GM18499 (cell line): ENCODE data around the gene ZNF821.
A peak's percentile ranks its signal among the peaks of the same experiment; 100 is the strongest.
"Not testable (repeated sequence)": the region's sequence is repeated elsewhere in the genome, so short reads cannot be mapped to it uniquely, and the experiment has no call there.

ENCODE experiments used
- ATAC-seq: cut with Tn5 transposase; IDR thresholded peaks from one replicate; pipeline ENCODE4 v1.9.1; 2021; ENCODE audit warnings: moderate number of reproducible peaks; ENCODE audit not compliant: insufficient read depth, unreplicated experiment

Gene ZNF821

GRCh38 chr16:71903608-71904007 lies 19.6 kb upstream of the ZNF821 start:
- no peak for ATAC-seq

DNA sequence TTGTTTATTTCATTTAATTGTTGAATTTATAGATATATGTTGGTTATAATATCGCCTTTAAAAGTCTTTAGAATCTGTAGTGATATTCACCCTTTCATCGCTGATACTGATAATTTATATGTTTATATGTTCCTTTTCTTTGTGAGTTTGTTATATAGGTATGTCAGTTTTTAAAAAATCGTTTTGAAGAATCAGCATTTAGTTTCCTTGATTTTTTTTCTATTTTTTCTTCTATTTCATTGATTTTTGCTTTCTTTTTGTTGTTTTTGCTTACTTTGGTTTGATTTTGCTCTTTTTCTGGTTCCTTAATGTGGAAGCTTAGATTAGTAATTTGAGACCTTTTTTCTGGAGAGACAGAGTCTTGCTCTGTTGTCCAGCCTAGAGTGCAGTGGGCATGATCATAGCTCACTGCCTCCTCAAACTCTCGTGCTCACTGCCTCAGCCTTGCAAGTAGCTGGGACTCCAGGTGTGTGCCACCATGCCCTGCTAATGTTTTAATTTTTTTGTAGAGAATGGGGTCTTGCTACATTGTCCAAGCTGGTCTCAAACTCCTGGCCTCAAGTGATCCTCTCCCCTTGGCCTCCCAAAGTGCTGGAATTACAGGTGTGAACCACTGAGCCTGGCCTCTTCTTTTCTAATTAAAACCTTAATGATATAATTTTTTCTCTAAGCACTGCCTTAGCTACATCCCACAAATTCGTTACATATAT lies 18.8 kb upstream of the ZNF821 start:
- ATAC-seq = no peak

DNA sequence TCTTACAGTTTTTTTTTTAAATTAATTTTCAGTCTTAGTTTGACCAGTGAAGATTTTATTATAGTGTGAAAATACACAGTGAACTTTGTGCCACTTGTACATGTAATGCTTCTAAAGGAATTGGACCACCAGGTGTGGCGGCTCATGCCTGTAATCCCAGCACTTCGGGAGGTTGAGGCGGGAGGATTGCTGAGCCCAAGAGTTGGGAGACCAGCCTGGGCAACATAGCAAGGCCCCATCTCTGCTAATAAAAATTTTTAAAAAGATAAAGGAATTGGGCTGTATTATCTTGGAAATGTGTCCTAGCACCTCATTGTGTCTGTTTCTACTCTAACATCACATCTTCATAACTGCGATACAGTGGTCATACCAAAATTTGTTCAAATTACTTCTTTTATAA lies 15.2 kb upstream of the ZNF821 start:
- no peak for ATAC-seq

DNA sequence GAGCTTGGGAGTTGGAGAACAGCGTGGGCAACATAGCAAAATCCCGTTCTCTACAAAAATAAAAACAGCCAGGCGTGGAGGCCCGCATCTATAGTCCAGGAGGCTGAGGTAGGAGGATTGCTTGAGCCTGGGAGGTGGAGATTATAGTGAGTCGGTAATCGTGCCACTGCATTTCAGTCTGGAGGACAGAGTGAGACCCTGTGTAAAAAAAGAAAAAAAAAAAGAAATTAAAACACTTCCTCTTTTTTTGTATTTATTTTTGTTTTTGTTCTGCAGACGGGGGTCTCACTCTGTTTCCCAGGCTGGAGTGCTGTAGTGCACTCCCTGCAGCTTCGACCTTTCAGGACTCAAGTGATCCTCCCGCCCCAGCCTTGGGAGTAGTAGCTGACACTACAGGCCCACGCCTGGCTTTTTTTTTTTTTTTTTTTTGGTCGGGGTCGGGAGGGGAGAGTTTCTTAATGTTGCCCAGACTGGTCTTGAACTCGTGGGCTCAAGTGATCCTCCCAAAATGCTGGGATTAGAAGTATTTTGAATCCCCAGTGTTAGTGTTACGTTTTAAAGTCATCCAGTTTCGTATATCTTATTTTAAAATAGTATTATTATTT lies 12.9 kb upstream of the ZNF821 start:
- ATAC-seq = no peak

DNA sequence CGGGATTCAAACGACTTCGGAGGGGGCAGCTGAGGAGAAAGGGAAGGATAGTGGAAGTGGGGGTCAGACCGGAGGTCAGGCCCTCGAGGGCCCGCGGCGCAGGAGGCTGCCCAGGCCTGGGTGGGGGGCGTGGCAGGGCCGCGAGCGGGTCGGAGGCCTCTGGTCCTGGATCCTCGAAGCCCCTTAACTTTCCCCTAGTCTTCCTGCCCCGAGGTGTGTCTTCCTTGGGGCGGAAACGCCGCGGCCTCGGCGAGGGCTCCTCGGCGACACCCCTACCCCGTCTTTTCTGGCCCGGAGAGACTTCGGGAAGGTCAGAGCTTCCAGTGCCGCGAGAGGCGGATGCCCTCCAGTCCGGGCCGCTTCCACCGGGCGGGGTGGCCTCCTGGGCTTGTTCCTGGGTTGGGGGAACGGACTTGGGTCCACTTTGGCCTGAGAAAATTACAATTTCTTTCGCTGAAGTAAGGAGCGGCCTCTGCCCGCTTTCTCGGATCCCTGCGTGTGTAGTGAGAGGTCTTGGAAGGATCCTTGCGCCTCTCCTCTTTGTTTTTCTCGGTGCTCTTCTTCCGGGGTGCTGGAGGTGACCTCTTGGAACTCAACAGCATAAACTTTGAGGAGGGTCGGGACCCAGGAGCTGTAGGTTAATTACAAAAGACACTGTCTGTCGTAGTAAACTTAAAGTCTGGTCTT lies 11.8 kb upstream of the ZNF821 start:
- ATAC-seq = no peak

- ATAC-seq = peak; percentile 50
Measured at GRCh38 chr16:71894921-71895678, 11.1 kb upstream of the ZNF821 start, which contains the start of gene IST1. IST1 (plus strand) TSS chr16:71895531; CDS start chr16:71915641, 20,110 bp downstream.

DNA sequence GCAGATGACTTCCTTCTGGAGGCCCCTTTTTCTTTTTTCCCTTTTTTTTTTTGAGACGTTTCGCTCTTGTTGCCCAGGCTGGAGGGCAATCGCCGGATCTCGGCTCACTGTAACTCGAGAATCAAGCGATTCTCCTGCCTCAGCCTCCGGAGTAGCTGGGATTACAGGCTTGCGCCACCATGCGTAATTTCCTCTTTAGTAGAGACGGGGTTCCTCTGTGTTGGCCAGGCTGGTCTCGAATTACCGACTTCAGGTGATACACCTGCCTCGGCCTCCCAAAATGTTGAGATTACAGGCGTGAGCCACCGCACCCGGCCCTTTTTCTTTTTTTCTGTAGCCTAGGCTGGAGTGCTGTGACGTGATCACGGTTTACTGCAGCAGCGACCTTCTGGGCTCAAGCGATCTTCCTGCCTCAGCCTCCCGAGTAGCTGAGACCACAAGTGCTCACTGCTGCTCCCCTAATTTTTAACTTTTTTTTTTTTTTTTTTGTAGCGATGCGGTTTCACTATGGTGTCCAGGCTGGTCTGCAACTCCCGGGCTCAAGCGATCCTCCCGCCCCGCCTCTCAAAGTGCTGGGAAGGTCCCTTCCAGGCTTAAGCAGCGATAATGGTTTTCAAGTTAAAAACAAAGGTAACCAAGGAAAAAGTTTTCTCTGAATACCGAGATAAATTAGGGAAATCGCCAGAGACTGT lies 10.4 kb upstream of the ZNF821 start:
- no peak for ATAC-seq

DNA sequence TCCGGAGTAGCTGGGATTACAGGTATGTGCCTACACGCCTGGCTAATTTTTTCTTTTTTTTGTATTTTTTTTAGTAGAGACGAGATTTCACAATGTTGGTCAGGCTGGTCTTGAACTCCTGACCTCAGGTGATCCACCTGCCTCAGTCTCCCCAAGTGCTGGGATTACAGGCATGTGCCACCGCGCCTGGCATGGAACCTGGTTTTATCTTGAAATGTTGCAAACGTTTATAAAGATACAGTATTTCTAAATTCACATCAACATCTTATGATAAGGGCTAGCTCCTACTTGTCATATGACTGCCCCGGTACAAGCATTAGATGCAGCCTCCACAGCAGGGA lies 9.9 kb upstream of the ZNF821 start:
- no peak for ATAC-seq

- no peak for ATAC-seq
Measured at GRCh38 chr16:71889147-71889546, 5.2 kb upstream of the ZNF821 start.

- no peak for ATAC-seq
Measured at GRCh38 chr16:71885261-71885650, 1.3 kb upstream of the ZNF821 start.

DNA sequence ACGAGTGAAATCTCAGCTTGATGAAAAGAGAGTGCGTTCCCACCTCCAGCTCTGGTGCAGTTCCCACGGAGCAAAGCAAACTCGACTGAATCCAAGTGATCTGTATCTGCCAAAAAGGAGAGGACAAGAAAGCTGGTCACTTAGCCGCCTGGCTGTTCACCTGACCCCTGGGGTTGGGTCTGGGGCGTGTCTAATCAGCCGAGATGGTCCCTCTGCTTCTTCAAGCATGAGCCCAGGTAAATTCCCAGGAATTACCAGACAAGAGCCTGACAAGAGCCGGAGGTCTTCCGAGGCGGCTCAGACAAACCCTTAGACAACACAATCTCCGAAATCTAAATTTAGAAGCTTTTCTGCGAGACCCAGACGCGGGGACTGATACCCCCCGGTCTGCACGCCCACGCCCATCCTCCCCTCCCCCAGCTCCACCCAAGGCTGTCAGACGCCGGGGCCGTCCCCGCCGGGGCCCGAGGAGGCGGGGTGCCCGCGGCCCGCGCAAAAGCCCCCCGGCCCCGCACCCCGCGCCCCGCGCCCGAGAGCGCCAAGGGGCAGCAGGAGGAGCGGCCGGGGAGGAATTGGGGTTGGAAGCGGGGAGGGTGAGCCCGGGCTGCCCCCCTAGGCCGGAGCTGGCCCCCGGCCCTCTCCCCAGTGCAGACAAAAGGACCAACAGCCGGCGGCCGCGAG lies 674 bp downstream of the ZNF821 start:
- ATAC-seq = no peak

- ATAC-seq = no peak
Measured at GRCh38 chr16:71882505-71883167, 1.3 kb downstream of the ZNF821 start.

GRCh38 chr16:71880176-71880575 lies 3.8 kb downstream of the ZNF821 start:
- ATAC-seq = no peak

- ATAC-seq = no peak
Measured at GRCh38 chr16:71878911-71879310, 5.1 kb downstream of the ZNF821 start.

- ATAC-seq = no peak
Measured at GRCh38 chr16:71873199-71873598, 10.8 kb downstream of the ZNF821 start.

DNA sequence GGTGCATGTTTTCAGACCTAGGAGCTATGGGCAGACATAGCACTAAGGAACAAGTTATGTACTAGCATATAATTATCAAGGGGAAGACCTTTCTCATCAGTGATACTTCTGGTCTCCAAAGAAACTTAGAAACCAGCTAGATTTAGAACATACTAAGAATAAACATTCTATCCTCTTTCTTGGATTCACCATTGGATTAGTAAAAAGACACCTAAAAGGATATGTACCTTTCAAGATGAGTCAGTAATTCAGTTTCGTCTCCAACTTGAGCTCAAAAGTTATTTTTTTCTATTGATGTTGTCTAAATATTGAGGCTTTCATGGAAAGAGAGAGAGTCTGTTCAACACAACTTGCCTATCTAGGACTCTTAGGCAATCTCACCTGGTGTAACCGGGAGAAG lies 13.2 kb downstream of the ZNF821 start:
- ATAC-seq = no peak

DNA sequence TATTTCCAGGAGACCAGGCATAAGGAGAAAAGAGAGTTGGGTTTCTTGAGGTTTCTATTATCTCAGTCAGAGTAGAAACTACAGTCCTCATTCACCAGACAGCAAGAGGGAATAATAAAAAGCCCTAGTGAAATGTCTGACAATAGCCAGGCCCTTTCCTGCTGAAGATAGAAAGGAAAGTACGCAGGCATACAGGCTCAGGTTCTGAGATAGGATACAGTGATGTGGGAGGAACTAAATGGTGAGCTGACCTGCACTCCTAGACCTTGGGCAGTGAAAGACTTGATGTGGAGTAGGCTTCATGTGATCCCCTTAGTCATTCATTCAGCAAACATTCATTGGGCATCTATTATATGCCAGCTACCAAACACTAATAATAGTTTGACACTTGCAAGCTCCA lies 14.9 kb downstream of the ZNF821 start:
- no peak for ATAC-seq

- ATAC-seq = no peak
Measured at GRCh38 chr16:71867939-71868338, 16.0 kb downstream of the ZNF821 start.

- ATAC-seq = not testable (repeated sequence)
Measured at GRCh38 chr16:71867175-71867574, 16.8 kb downstream of the ZNF821 start.
